ENCODE data around the gene C3orf62. TPM values are rescaled to one million over a fixed set of nuclear protein-coding genes. Genes with fewer than 3 reads are reported as not detected.

C3orf62 gene
- polyA plus RNA-seq, 1 donor (not counting 4 experiments of a cell fraction or from before 2014, with no cell fraction given): 5.2 TPM

DNA sequence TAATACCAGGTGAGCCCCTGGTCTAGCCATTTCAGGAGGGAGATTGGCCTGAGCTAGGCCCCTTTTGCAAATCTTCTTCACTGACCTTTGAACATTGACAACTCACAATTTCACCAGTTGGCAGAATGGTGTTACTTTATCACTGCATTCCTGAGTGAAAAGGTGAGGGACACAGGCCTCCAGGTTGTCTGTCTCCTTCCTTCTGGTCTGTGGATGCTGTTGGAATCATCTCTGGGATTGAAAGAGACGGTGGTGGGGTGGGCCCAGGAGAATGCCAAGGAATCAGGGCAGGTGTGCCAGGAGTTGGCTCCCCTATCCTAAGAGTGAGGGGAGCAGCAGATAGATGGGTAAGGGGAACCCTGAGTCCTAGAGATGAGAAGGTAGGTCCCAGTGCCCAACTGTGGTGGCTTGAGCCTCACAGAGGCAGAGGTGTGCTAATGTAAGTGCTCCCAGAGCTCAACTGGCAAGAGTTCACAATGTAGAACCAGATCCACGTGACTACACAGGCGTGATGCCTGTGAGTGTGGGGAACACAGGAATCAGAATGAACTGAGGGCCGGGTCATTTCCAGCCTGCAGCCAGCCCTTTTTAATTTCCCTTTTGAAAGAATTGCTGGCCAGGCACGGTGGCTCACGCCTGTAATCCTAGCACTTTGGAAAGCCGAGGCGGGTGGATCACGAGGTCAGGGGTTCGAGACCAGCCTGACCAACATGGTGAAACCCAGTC is 11.2 kb downstream of the C3orf62 start:
- H3K4me1 ChIP-seq (ENCODE audit: control insufficient read depth, extremely low read depth, insufficient read depth, low read length): no peaks in the 10 kb centered on the region
- H3K79me2 ChIP-seq (ENCODE audit: control insufficient read depth, insufficient read depth, low read length): no peaks in the 10 kb centered on the region
- no peaks in the 10 kb centered on the region for H3K9me3 ChIP-seq (ENCODE audit: control insufficient read depth, low read depth, low read length)
- no peak overlapping the region for H2AFZ ChIP-seq (ENCODE audit: control insufficient read depth, low read length)
- no peak overlapping the region for H3K27ac ChIP-seq (ENCODE audit: control insufficient read depth, insufficient read depth, low read length)
- TF ChIP-seq EZH2 (IDR thresholded peaks at IDR 0.05; ENCODE audit: low read length): no peak
- DNase-seq (ENCODE audit: low read depth, low spot score) (no peak), FAIRE-seq (no peak)
- H3K9me1 ChIP-seq (ENCODE audit: control insufficient read depth, extremely low read depth, insufficient read depth, low read length): no peaks in the 10 kb centered on the region
- no peaks in the 10 kb centered on the region for H3K27me3 ChIP-seq (ENCODE audit: control insufficient read depth, extremely low read depth, insufficient read depth, low read length)
- dilution Hi-C loops (cut with MboI; ENCODE audit: extremely low pct_ligation_motif_present, low sequenced_read_pairs): no loop called here
- H4K20me1 ChIP-seq (ENCODE audit: control insufficient read depth, extremely low read depth, insufficient read depth, low read length): no peaks in the 10 kb centered on the region
- H3K9ac ChIP-seq (ENCODE audit: control insufficient read depth, extremely low read depth, insufficient read depth, low read length): no peak overlapping the region
- no peak overlapping the region for H3K4me3 ChIP-seq (ENCODE audit: control insufficient read depth in 2 of 3, extremely low read depth in 1 of 3, insufficient read depth in 2 of 3, low read depth in 1 of 3, low read length in 3 of 3)
- no peak overlapping the region for H3K4me2 ChIP-seq (ENCODE audit: control insufficient read depth, extremely low read depth, insufficient read depth, low read depth, low read length)
- H3K36me3 ChIP-seq (ENCODE audit: control insufficient read depth in 2 of 2, extremely low read depth in 1 of 2, insufficient read depth in 2 of 2, low read length in 2 of 2): peaks cover 4 to 6% of the 10 kb centered on the region in 2 experiments

DNA sequence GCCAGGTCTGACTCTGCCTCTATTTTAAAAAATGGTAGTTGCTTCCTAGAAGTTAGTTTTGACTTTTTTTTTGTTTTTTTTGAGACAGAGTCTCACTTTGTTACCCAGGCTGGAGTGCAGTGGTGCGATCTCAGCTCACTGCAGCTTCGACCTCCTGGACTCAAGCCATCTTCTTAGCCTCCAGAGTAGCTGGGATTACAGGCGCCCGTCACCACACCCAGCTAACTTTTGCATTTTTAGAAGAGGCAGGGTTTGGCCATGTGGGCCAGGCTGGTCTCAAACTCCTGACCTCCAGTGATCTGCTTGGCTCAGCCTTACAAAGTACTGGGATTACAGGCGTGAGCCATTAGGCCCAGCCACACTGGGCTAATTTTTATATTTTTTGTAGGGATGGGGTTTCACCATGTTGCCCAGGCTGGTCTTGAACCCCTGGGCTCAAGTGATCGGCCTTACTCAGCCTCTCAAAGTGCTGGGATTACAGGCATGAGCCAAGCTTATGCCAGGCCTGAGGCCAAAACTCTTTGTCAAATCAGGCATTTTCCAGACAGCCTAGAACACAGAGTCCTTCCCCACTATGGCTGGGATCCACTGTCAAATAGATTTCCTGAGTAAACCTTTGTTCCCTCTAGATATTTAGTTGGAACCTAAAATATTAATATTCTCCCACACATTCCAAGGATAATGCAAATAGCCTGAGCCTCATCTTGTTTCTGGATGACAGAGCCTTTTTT is 13.7 kb downstream of the C3orf62 start:
- H3K4me3 ChIP-seq (ENCODE audit: control insufficient read depth in 2 of 3, extremely low read depth in 1 of 3, insufficient read depth in 2 of 3, low read depth in 1 of 3, low read length in 3 of 3): no peak overlapping the region
- no peaks in the 10 kb centered on the region for H3K79me2 ChIP-seq (ENCODE audit: control insufficient read depth, insufficient read depth, low read length)
- FAIRE-seq (no peak), DNase-seq (ENCODE audit: low read depth, low spot score) (no peak)
- H3K9me3 ChIP-seq (ENCODE audit: control insufficient read depth, low read depth, low read length): no peaks in the 10 kb centered on the region
- no peaks in the 10 kb centered on the region for H3K9me1 ChIP-seq (ENCODE audit: control insufficient read depth, extremely low read depth, insufficient read depth, low read length)
- H3K4me1 ChIP-seq (ENCODE audit: control insufficient read depth, extremely low read depth, insufficient read depth, low read length): no peaks in the 10 kb centered on the region
- dilution Hi-C loops (cut with MboI; ENCODE audit: extremely low pct_ligation_motif_present, low sequenced_read_pairs): no loop called here
- H3K9ac ChIP-seq (ENCODE audit: control insufficient read depth, extremely low read depth, insufficient read depth, low read length): no peak overlapping the region
- H4K20me1 ChIP-seq (ENCODE audit: control insufficient read depth, extremely low read depth, insufficient read depth, low read length): no peaks in the 10 kb centered on the region
- no peaks in the 10 kb centered on the region for H3K36me3 ChIP-seq (ENCODE audit: control insufficient read depth in 2 of 2, extremely low read depth in 1 of 2, insufficient read depth in 2 of 2, low read length in 2 of 2)
- H3K27me3 ChIP-seq (ENCODE audit: control insufficient read depth, extremely low read depth, insufficient read depth, low read length): no peaks in the 10 kb centered on the region
- no peak overlapping the region for H2AFZ ChIP-seq (ENCODE audit: control insufficient read depth, low read length)
- no peak overlapping the region for H3K27ac ChIP-seq (ENCODE audit: control insufficient read depth, insufficient read depth, low read length)
- H3K4me2 ChIP-seq (ENCODE audit: control insufficient read depth, extremely low read depth, insufficient read depth, low read depth, low read length): no peak overlapping the region
- TF ChIP-seq, protein P1, sequence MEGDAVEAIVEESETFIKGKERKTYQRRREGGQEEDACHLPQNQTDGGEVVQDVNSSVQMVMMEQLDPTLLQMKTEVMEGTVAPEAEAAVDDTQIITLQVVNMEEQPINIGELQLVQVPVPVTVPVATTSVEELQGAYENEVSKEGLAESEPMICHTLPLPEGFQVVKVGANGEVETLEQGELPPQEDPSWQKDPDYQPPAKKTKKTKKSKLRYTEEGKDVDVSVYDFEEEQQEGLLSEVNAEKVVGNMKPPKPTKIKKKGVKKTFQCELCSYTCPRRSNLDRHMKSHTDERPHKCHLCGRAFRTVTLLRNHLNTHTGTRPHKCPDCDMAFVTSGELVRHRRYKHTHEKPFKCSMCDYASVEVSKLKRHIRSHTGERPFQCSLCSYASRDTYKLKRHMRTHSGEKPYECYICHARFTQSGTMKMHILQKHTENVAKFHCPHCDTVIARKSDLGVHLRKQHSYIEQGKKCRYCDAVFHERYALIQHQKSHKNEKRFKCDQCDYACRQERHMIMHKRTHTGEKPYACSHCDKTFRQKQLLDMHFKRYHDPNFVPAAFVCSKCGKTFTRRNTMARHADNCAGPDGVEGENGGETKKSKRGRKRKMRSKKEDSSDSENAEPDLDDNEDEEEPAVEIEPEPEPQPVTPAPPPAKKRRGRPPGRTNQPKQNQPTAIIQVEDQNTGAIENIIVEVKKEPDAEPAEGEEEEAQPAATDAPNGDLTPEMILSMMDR (optimal IDR thresholded peaks at IDR 0.05 in 1 of 3, IDR thresholded peaks at IDR 0.05 in 1 of 3, conservative IDR thresholded peaks at IDR 0.05 in 1 of 3; ENCODE audit: extremely low read depth in 1 of 3, insufficient read depth in 2 of 3, low read length in 3 of 3): no peak
- no peak for TF ChIP-seq EZH2 (IDR thresholded peaks at IDR 0.05; ENCODE audit: low read length)
